ENCODE data around the gene UBE4B.
"Not testable (repeated sequence)": the region's sequence is repeated elsewhere in the genome, so short reads cannot be mapped to it uniquely, and the experiment has no call there.

UBE4B gene

GRCh38 chr1:10045480-10046355 lies 13.0 kb downstream of the UBE4B start:
- DNase-seq: peak; percentile 70

GRCh38 chr1:10046356-10047085 lies 13.8 kb downstream of the UBE4B start:
- DNase-seq: no peak

GRCh38 chr1:10048601-10049000 lies 15.8 kb downstream of the UBE4B start:
- no peak for DNase-seq

GRCh38 chr1:10050611-10051010 lies 17.9 kb downstream of the UBE4B start:
- DNase-seq: no peak

- no peak for DNase-seq
Measured at GRCh38 chr1:10051656-10052055, 18.9 kb downstream of the UBE4B start.

- no peak for DNase-seq
Measured at GRCh38 chr1:10052347-10052746, 19.6 kb downstream of the UBE4B start.

- DNase-seq: no peak
Measured at GRCh38 chr1:10054465-10054864, 21.7 kb downstream of the UBE4B start.

GRCh38 chr1:10056599-10056987 lies 23.8 kb downstream of the UBE4B start:
- no peak for DNase-seq

GRCh38 chr1:10057343-10057742 lies 24.6 kb downstream of the UBE4B start:
- DNase-seq: no peak

GRCh38 chr1:10057796-10058195 lies 25.0 kb downstream of the UBE4B start:
- no peak for DNase-seq

GRCh38 chr1:10059342-10059718 lies 26.6 kb downstream of the UBE4B start:
- DNase-seq: no peak

- DNase-seq: no peak
Measured at GRCh38 chr1:10060311-10061100, 27.7 kb downstream of the UBE4B start.

GRCh38 chr1:10061276-10061675 lies 28.5 kb downstream of the UBE4B start:
- no peak for DNase-seq

GRCh38 chr1:10063878-10064277 lies 31.1 kb downstream of the UBE4B start:
- no peak for DNase-seq

GRCh38 chr1:10064416-10065343 lies 31.9 kb downstream of the UBE4B start:
- no peak for DNase-seq

GRCh38 chr1:10065344-10065685 lies 32.6 kb downstream of the UBE4B start:
- DNase-seq: no peak

GRCh38 chr1:10065760-10066159 lies 33.0 kb downstream of the UBE4B start:
- DNase-seq: no peak

GRCh38 chr1:10068605-10069294 lies 36.0 kb downstream of the UBE4B start:
- DNase-seq: no peak

- DNase-seq: no peak
Measured at GRCh38 chr1:10070206-10070605, 37.4 kb downstream of the UBE4B start.

- no peak for DNase-seq
Measured at GRCh38 chr1:10071640-10072039, 38.9 kb downstream of the UBE4B start.

- not testable (repeated sequence) for DNase-seq
Measured at GRCh38 chr1:10073371-10073770, 40.6 kb downstream of the UBE4B start.
